Mammary epithelial cell (primary cell): ENCODE measurements around the gene PTCHD1.

Experiments used
- CTCF ChIP-seq, 2 donors: IDR thresholded peaks in 1 of 2; conservative IDR thresholded peaks in 1 of 2; 2 replicates each; pipeline ENCODE4 v1.5.1; 2011 to 2012; ENCODE audit warnings: inconsistent platforms in 2 of 2, low read length in 2 of 2, mild to moderate bottlenecking in 2 of 2, control low read depth in 1 of 2, low read depth in 1 of 2; ENCODE audit not compliant: insufficient read depth in 1 of 2; ENCODE audit errors: extremely low read depth in 1 of 2
- EZH2 ChIP-seq: IDR thresholded peaks from 2 replicates; pipeline ENCODE4 v1.6.1; 2012; ENCODE audit warnings: low read length, inconsistent platforms, borderline replicate concordance

- TF ChIP-seq EZH2, result no peak
- TF ChIP-seq CTCF (conservative IDR thresholded peaks at IDR 0.05 in 1 of 2, IDR thresholded peaks at IDR 0.05 in 1 of 2; ENCODE audit: extremely low read depth in 1 of 2, insufficient read depth in 1 of 2, low read depth in 1 of 2, low read length in 2 of 2), result no peak
Observed at GRCh38 chrX:23327104-23327503, 7.5 kb upstream of the PTCHD1 start.
